Activated CD8-positive, alpha-beta memory T cell treated with anti-CD3 and anti-CD28 coated beads, Interleukin-2, amount 50 U/mL, for 1 hour (primary cell): Measurements from ENCODE around the gene CATSPER1.

Source experiments
- DNase-seq: peaks from one replicate; pipeline ENCODE4 v3.0.0-alpha.2; 2020; ENCODE audit errors: extremely low read depth

The CATSPER1 gene

DNA sequence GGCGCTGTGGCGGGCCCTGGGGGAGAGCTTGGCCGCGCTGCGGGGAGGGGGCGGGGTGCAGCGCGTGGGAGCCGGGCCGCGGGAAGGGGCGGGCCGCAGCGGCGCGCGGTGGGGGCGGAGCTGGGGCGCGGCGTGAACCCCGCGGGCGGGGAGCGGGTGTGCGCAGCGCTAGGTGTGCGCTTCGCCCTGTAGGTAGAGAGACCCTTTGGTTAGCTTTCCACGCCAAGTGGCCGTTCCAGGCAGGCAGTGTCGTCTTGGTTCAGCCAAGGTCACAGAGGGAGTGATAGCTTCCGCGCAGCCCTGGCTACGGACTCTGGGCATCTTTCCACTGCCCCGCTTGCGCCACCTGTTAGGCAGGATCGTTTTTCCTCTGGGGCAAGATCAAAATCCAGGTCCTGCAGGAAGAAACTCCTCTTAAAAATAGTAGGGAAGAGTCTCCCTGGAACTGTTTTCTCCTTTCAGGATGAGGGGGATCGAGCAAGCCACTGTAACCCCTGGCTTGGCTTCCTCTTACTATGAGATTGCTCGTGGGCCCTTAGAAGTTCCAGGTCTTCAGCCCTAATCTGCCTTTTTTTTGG is 23.5 kb downstream of the CATSPER1 start:
- no peak for DNase-seq

DNA sequence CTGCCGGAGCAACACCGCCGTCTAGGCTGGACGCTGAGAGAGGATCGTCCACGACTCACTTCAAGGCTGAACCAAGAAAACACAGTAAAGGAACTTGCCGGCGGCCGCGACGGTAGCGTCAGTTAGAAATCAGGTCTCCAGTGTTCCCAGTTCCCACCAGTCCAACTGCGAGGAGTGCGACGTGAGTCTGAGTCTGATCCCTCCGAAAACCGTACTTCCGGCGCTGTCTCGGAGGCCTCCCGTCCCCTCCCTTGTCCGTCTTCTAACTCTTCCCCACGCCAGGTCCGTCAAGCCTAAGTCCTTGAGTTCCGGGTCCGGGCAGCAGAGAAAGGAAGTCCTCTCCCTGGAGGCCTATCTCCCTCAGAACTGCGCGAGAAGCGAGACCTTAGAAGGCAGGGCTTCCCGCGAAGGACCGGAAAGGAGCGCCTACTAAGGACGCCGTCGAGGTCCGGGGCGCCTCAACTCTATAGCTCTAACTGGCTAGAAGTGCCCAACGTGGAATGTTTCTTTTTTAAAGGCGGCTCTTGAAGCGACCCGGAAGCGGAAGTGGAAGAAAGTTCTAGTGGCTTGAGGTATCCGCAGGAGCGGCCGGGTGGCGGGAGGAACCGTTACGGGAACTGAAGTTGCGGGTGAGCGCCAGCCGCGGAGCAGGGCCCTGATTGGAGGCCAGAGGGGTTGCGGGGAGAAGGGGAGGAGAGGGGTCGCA is 24.2 kb downstream of the CATSPER1 start, which contains the start of the genes BANF1 and EIF1AD:
Gene BANF1, plus strand, starts transcription at position 562 of the 706 bp plus-strand sequence. CDS start 748 bp downstream, outside the sequence.
Gene EIF1AD, minus strand, starts transcription at position 216 of the 706 bp plus-strand sequence. CDS start 1,768 bp downstream, outside the sequence.
- DNase-seq, result peak; percentile 86

DNA sequence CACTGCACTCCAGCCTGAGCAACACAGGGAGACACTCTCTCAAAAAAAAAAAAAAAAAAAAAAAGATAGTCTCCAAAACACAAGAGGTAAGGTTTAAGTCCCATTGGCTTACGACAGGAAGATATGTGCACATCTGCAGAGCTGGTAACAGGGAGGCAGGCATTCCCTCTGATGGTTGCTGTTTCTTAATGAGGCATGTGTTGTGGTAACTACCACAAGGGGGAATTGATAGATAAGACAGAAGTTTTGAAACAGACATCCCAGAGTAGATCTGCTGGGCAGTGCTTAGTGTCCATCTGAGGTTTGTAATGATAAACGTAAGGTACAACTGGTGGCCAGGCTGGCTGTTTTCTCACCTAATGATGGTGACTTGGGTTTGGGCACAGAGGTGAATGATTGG is 29.0 kb downstream of the CATSPER1 start:
- DNase-seq, result no peak

DNA sequence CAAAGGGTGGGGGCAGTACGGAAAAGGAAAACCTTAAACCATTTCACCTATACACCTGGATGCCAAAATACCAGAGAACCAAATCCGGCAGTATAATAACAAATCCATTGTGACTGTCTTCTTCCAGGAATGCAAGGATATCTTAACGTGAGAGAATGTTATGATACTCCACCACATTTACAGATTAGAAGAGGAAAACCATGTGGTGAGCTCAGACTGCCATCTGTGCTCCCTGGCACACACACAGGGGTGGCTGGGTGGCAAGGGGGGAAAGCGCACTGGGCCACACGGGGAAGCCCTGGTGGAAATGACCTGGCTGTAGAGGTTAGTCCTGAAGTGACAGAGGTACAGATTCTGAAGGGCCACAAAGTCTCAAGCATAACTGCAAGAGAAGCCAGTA is 34.2 kb downstream of the CATSPER1 start:
- DNase-seq, result no peak

DNA sequence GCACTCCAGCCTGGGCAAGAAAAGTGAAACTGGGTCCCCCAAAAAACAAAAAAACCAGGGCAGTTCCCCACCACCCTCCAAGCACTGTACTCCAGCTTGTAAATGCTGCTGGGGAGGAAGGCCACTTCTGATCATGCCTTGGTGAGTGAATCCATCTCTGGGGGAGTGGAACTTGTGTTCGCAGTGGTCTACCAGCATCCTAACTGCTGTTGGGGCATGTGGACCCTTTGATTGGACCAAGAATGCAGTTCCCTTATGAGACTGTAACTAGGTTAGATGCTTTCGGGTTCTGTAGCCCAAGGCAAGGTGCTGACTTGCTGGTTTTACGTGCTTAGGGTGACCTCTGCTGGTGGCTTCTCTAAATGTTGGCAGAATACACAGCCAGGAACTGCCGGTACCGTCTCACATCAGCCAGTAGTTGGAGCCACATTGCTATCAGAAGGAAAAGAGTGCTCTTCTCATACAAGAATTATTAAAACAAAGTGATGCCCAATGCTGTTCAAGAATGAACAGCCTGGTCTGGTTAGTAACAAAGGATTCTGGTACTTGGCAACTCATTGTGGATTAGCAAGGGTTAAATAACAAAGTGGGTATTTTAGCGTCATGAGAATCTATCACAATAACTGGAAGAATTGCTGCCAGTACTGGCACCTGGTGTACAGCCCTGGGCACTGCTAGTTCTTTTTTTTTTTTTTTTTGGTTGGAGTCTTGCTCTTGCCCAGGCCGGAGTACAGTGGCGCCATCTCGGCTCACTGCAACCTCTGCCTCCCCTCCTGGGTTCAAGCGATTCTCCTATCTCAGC is 37.3 kb downstream of the CATSPER1 start:
- DNase-seq, result peak; percentile 86

DNA sequence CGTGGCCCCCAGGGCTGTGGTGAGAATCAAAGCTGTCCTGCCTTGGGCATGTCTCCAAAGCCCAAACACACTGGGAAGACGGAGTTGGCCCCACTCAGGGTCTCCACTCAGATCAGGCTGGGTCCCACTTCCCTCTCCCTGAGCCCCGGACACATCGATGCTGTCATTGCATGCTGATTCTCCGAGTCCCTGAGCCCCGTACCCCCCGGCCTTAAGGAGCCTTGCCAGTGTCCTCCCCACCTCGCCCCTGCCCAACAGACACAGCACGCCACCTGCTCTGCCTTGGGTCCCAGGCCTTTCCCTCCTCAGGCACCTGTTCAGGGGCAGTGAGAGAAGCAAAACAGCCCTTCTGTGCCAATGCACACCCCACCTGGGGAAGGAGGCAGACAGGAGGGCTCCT is 38.9 kb downstream of the CATSPER1 start:
- DNase-seq, result no peak

DNA sequence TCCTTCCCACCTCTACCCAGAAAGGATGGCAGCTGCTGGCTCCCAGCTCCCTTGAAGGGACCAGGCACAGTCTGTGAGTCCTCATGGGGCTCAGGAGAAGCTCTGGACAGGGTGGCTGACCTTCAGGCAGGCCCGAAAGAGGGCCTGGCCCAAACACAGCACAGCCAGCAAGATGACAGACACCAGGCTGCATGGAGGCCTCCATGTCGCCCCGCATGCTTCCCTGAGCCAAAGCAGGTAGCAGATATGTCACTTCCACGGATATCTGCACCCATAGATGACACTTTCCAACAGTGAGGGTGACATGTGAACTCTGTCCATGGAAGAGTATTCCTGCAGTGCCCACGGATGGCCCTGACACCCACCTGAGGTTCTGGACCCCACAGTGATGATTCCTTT is 42.7 kb downstream of the CATSPER1 start:
- no peak for DNase-seq

DNA sequence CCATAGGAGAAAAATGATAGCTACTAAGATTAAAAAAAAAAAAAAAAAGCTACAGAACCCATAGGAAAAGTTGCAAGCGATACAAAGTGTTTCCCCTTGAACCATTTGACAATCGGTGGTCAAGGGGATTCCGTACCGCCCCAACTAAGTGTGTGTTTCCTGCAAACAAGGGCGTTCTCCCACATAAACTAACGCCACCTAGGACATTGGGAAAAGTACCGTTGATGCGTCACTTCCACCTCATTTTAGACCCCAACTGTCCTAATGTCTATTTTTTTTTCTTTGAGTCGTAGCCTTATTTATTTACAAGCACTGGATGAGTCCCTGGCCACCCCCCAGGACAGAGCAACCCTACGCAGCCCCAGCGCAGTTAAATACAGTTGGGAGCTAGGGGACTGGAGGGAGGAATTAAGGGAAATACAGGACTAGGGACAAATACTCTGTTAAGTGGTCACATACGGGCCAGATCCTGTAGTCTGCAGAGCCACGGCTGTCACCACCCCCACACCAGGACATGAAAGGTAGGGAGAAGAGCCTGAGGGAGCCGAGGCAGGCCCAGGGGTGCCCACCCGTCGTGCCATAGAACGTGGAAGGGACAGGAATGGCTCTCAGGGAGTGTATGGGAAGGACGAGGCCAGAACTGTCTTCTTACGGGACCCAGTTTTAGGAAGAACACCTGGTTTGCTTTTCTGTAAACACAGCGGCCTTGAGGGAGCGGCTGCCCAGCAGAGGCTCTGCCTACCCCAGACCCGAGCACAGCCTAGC is 43.3 kb downstream of the CATSPER1 start:
- DNase-seq, result no peak

DNA sequence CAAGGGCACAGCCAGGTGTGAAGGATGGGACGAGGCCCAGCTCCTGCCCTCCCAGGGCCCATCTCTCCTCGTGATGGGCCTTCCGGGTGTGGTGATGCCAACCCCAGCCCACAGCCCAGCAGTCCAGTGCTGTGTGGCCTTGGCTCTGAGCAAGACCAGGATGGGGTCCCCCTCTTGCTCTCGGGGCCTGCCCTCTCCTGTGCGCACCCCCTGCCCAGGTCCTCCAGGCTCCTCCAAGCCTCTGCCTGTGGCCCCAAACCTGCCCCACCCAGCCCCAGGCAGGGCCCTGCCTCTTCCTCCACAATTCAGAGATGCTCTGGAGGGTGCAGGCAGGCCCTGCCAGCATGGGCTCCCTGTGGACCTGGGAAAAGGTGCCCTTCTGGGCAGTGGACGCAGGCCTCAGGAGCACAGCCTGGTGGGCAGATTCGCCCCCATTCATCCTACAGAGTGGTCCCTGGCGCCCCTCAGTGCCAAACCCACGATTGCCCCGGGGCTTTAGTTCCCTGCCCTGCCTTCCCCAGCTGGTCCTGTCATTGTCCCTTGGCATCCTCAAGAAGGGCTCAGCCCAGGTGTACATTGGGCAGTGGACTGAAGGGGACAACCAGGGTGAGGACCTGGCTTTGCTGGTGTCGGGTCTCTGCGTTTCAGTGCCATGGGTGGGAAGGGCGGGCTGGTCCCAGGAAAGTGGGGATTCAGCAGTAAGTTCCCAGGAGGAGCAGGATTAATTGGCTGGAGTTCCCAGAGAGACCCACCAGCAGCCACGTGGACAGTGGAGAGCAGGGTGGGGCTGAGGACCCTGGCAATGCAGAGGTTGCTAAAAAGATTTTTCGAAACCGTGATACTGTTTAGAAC is 44.1 kb downstream of the CATSPER1 start:
- DNase-seq, result no peak

DNA sequence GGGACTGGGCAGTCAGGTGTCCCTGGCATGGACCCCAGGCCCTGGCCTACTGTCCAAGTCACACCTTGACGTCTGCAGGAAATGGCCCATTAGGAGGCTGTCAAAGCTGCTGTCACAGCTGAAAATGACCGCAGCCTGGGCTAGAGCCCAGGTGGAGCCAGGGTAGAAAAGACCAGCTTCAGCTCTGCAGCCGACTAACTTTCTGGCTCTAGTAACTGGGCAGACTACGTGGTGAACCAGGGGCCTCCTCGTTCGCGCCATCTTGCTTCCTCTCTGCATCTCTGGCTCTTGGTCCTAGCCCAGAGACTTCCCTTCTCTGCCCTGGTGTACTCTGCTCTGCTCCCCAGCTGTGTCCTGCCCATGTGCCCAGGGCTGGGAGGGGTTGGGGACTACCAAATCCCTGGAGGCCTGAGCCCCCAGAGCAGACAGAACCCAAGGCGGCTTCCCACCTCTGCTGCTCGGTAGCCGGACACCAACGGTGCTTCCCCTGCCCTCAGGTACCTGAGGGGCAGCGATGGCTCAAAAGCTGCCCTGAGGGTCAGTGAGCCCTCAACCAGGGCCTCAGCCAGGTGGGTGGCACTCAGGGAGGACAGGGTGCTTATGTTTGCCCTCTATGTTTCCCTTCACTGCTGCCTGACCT is 45.1 kb downstream of the CATSPER1 start:
- DNase-seq, result no peak

DNA sequence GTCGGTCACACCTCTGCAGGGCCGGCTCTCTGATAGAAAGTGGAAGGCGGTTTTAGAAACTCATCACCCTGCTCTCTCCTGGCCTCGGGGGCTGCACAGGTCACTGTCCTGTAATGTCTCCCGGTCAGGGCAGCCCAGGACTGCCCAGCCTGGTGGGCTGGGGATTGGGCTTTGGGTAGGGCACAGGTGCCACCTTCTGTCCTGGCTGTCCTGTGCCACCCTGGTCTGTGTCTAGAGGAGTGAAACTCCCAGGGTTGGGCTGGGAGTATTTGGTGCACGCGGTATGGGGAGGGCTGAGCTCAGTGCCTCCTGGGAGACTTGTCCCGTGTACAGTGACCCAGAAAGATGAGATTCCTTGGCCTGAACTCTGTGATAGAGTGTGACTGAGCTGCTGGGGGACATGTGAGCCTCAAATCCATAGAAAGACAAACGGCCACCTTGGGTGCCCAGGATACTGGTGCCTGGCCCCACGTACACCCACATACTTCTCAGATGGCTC is 47.0 kb downstream of the CATSPER1 start:
- DNase-seq, result no peak

DNA sequence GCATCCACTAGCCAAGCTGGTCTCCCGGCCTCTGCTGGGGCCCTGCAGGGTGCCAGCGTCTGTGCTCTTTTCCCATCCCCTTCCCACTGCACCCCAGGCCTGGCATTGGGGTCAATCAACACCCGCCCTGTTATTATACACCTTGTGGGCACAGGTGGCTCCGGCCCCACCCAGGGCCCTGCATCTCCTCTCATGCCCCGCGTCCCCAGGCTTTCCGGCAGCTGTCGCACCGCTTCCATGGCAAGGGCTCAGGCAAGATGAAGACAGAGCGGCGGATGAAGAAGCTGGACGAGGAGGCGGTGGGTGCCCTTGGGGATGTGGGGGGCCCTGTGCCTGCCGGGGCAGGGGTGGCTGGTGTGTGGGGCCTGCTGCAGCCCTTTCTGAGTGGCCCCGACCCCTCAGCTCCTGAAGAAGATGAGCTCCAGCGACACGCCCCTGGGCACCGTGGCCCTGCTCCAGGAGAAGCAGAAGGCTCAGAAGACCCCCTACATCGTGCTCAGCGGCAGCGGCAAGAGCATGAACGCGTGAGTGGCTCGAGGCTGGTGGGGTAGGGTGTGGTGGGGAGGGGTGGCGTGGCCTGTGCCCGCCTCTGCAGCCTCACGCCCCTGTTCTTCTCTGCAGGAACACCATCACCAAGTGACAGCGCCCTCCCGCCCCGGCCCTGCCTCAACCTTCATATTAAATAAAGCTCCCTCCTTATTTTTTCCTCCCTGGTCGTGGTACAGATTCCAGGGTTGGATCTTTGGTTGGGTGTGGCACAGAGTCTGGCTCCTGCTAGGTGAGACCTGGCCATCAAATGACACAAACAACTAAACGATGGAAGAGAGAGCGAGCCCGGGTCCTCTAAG is 47.7 kb downstream of the CATSPER1 start:
- no peak for DNase-seq

DNA sequence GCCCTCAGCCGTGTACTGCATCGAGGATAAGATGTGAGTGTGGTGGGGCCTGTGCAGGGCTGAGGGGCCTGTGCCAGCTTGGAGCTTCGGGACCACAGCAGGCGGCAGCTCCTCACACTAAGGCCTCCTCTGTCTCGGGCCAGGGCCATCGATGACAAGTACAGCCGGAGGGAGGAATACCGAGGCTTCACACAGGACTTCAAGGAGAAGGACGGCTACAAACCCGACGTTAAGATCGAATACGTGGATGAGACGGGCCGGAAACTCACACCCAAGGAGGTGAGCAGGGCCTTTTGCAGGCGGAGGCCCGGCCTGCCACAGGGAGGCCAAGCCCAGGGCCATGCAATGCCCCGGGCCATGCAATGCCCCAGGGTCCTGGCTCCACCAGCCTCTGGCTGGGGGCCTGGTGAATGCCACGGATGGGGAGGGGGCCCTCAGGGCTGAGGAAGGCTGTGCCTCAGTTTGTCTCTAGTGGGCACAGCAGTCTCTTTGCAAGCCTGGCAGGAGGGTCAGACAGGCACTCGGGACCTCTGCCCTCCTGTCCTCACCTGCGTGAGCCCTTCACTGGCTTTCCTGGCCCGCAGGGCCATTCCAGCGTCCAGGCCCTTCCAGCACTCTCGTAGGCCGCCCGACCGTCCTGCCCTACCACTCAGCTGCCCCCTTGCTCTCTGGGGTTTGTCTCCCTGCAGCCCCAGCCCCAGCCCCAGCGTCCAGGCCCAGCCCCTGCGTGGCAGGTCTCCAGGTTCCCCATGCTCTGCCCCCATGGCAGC is 48.5 kb downstream of the CATSPER1 start:
- no peak for DNase-seq

DNA sequence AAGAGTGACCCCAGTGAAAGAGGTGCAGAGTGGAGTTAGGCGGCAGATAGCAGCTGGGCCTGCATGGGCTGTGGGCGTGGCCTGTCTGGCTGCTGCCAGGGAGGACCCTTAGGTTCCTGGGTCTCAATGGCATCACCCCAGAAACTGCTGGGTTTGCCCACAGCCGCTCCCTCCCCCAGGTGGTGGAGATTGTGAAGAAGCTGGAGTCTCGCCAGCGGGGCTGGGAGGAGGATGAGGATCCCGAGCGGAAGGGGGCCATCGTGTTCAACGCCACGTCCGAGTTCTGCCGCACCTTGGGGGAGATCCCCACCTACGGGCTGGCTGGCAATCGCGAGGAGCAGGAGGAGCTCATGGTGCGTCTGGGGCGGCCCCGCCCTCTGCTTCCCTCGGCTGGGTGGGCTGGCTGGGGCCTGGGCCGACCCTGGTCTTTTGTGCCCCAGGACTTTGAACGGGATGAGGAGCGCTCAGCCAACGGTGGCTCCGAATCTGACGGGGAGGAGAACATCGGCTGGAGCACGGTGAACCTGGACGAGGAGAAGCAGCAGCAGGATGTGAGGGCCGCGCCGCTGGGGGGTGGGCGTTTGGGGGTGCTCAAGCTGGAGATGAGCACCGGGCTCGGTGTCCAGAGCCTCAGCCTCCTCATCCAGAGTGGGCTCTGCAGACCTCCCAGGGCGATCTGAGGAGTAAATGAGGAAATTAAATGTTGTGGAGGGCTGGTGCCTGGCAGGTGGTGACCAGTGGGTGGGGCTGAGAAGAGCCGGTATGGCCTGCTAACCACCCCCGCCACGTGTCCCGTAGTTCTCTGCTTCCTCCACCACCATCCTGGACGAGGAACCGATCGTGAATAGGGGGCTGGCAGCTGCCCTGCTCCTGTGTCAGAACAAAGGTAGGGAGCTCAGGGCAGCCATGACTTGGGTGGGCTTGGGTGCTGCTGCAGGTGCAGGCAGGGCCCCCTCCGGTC is 49.8 kb downstream of the CATSPER1 start:
- no peak for DNase-seq

DNA sequence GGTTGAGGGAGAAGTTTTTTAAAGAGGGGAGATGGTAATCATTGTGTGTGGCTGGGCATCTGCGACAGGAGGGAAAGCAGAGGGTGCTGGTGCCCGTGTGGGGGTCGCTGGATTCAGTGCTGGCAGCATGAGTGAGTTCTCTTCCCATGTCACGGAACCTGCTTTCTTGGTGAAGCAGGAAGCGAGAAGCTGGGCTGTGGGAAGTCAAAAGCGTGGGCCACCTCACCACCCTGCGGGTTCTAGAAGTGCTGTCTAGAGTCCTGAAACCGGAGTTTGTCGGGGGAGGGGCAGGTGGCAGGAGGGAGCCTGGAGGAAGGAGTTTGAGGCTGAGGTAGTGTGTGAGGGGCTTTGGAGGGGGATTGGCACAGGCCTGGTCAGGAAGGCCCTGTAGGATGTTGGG is 50.5 kb downstream of the CATSPER1 start:
- DNase-seq, result no peak

DNA sequence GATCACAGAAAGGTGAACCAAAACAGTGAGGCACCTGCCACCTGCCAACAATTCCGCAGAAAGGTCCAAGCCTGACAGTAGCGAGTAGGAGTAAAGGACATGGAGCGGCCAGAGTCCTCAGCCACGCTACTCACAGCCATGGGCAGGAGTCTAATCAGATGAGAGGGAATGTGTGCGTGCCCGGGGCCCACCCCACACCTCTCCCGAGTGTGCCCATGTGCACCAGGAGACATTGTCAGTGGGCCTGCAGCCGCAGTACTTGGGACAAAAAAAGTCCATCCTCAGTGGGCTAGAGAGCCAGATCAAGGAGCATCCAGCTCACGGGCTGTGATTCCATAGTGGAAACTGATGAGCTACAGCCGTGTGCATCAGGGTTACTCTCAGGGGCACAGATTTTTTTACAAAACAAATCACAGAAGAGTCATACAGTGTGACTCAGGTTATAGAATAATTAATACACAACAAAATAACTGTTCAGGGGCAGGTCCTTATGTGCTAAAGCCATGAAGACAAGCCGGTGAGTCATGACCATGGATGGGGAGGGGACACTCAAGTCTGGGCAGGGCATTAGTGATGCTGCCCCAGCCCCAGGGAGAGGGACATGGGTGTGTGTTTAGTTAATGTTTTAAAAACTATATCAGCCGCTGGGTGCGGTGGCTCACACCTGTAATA is 52.7 kb downstream of the CATSPER1 start:
- no peak for DNase-seq

DNA sequence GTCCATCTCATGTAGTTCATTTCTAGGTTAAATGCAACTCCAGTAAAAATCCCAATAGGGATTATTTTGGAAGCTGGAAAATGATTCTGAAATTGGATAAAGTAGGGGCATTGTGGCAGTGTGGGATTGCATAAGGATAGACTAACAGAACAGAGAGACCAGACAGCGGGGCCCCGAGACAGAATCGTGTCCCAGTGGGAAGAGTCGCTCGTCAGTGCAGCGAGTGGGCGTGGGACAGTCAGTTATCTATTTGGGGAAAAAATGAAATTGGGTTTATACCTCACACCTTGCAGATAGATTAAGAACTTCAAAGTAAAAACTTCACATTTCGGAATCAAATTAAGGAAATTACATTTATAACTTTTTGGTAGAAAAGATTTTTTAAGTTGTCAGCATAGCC is 54.2 kb downstream of the CATSPER1 start:
- DNase-seq, result no peak
